Progenitor cell of endocrine pancreas (in vitro differentiated cells): ENCODE measurements around the gene RAG2. TPM values are rescaled to one million over a fixed set of nuclear protein-coding genes. Genes with fewer than 3 reads are reported as not detected.

Experiments used
- DNase-seq: peaks from one replicate; pipeline ENCODE4 v3.0.0; 2021; ENCODE audit warnings: low spot score; ENCODE audit not compliant: unreplicated experiment
- H3K27ac Mint-ChIP-seq: 2 replicates; pipeline ENCODE4 v1.8.0; 2021; ENCODE audit warnings: mild to moderate bottlenecking, moderate library complexity, mixed read lengths
- H3K27me3 Mint-ChIP-seq: 2 replicates; pipeline ENCODE4 v1.8.0; 2021; ENCODE audit warnings: mixed read lengths
- H3K36me3 Mint-ChIP-seq: 2 replicates; pipeline ENCODE4 v1.8.0; 2022; ENCODE audit warnings: mixed read lengths; ENCODE audit not compliant: insufficient read depth
- H3K4me1 Mint-ChIP-seq: 2 replicates; pipeline ENCODE4 v1.8.0; 2021; ENCODE audit warnings: low read depth, mixed read lengths
- H3K4me3 Mint-ChIP-seq: 2 replicates; pipeline ENCODE4 v1.8.0; 2021; ENCODE audit warnings: low read depth, mild to moderate bottlenecking, moderate library complexity, mixed read lengths
- H3K9me3 Mint-ChIP-seq: 2 replicates; pipeline ENCODE4 v1.8.0; 2021; ENCODE audit warnings: low read depth, mixed read lengths
- total RNA-seq: library from RNA; stranded (reverse); gene quantifications from 2 replicates; pipeline ENCODE4 v1.2.1, GENCODE V29; 2021
- TF ChIP-seq, protein P1 (sequence below): fragments of 200-600 bp; sonication (generic); IDR thresholded peaks from one replicate; pipeline ENCODE4 v1.5.0; 2021; ENCODE audit warnings: antibody characterized with exemption, mild to moderate bottlenecking; ENCODE audit not compliant: unreplicated experiment

RAG2 gene
- total RNA-seq, 1 donor from 2014 or later: not detected

DNA sequence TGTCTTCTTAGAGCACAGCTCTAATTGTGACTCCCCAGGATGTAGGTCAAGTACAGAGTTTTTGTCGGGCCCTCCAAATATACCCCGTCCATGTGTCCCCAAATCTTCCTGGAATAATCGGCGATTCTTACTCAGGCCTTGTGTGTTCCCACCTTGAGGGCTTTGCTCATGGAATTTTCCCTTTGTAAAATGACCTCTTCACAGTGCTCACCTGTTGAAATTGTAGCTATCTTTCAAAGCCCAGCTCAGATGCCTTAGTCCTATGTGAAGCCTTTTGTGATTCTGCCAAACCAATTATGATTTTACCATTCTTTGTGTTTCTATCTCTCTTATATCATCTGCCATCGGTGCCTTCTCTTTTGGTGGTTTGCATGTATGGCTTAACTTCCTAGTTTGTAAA is 30.1 kb upstream of the RAG2 start:
- H3K4me1 Mint-ChIP-seq: peaks cover 7% of the 10 kb centered on the region
- TF ChIP-seq, protein P1, sequence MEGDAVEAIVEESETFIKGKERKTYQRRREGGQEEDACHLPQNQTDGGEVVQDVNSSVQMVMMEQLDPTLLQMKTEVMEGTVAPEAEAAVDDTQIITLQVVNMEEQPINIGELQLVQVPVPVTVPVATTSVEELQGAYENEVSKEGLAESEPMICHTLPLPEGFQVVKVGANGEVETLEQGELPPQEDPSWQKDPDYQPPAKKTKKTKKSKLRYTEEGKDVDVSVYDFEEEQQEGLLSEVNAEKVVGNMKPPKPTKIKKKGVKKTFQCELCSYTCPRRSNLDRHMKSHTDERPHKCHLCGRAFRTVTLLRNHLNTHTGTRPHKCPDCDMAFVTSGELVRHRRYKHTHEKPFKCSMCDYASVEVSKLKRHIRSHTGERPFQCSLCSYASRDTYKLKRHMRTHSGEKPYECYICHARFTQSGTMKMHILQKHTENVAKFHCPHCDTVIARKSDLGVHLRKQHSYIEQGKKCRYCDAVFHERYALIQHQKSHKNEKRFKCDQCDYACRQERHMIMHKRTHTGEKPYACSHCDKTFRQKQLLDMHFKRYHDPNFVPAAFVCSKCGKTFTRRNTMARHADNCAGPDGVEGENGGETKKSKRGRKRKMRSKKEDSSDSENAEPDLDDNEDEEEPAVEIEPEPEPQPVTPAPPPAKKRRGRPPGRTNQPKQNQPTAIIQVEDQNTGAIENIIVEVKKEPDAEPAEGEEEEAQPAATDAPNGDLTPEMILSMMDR: no peak
- no peaks in the 10 kb centered on the region for H3K36me3 Mint-ChIP-seq
- no peak for DNase-seq
- H3K27ac Mint-ChIP-seq: no peak overlapping the region
- no peak overlapping the region for H3K4me3 Mint-ChIP-seq
- H3K27me3 Mint-ChIP-seq: no peaks in the 10 kb centered on the region
- no peaks in the 10 kb centered on the region for H3K9me3 Mint-ChIP-seq

DNA sequence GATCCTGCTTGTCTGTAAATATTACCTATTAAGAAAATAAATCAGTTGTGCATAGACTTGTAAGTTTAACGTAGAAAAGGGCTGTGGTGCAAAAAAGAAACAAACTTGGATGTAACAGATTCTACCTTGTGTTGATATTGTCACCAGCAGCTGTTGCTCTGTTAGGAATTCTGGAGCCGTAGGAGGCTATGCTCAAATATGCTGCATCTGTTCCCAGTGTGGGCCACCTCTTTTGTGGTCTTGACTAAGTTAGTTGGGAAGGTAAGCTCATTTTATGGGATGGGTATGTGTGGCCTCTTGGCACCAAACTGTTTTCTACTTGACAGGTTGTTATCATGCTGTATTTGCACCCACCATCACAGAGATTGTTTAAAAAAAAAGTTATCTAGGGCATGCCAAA is 29.4 kb upstream of the RAG2 start:
- DNase-seq: no peak
- H3K9me3 Mint-ChIP-seq: no peaks in the 10 kb centered on the region
- H3K4me3 Mint-ChIP-seq: no peak overlapping the region
- H3K36me3 Mint-ChIP-seq: no peaks in the 10 kb centered on the region
- TF ChIP-seq, protein P1: no peak
- no peak overlapping the region for H3K27ac Mint-ChIP-seq
- no peaks in the 10 kb centered on the region for H3K27me3 Mint-ChIP-seq
- H3K4me1 Mint-ChIP-seq: peaks cover 7% of the 10 kb centered on the region

DNA sequence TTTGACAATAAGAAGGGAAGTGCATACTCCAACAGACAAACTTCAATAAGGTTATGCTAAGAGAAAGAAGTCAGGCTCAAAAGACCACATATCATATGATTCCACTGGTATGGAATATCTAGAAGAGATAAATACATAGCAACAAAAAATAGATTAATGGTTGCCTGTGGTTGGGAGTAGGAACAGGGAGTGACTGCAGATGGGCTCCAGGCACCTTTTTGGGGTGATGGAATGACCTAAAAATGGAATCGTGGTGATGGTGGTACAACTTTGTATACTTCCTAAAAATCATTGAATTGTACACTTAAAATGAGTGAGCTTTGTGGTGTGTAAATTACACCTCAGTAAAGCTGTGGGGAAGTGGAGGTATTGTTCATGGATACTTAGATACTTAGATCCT is 29.0 kb upstream of the RAG2 start:
- TF ChIP-seq, protein P1: no peak
- H3K36me3 Mint-ChIP-seq: no peaks in the 10 kb centered on the region
- H3K4me1 Mint-ChIP-seq: peaks cover 7% of the 10 kb centered on the region
- DNase-seq: no peak
- no peaks in the 10 kb centered on the region for H3K9me3 Mint-ChIP-seq
- no peak overlapping the region for H3K4me3 Mint-ChIP-seq
- H3K27me3 Mint-ChIP-seq: no peaks in the 10 kb centered on the region
- no peak overlapping the region for H3K27ac Mint-ChIP-seq

DNA sequence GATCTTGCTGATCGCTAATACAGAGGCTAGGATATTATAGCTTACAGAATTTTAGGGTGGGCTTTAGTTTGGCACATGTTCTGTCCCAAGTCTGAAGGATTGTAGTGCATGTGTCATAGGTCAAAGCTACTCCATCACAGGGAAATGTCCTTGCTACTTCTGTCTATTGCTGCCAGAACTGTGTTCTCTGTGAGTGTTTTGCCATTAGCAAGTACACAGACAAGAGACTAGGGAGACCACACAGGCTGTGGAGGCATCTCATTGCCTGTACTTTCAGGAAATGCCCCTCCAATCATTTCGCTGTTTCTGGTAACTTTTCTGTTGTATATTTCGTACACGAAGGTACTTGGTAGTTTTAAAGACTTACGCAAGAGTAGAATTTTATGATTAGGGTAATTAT is 25.5 kb upstream of the RAG2 start:
- H3K27me3 Mint-ChIP-seq: no peaks in the 10 kb centered on the region
- DNase-seq: no peak
- no peak overlapping the region for H3K27ac Mint-ChIP-seq
- TF ChIP-seq, protein P1: no peak
- H3K9me3 Mint-ChIP-seq: no peaks in the 10 kb centered on the region
- H3K36me3 Mint-ChIP-seq: no peaks in the 10 kb centered on the region
- H3K4me1 Mint-ChIP-seq: no peaks in the 10 kb centered on the region
- H3K4me3 Mint-ChIP-seq: no peak overlapping the region

DNA sequence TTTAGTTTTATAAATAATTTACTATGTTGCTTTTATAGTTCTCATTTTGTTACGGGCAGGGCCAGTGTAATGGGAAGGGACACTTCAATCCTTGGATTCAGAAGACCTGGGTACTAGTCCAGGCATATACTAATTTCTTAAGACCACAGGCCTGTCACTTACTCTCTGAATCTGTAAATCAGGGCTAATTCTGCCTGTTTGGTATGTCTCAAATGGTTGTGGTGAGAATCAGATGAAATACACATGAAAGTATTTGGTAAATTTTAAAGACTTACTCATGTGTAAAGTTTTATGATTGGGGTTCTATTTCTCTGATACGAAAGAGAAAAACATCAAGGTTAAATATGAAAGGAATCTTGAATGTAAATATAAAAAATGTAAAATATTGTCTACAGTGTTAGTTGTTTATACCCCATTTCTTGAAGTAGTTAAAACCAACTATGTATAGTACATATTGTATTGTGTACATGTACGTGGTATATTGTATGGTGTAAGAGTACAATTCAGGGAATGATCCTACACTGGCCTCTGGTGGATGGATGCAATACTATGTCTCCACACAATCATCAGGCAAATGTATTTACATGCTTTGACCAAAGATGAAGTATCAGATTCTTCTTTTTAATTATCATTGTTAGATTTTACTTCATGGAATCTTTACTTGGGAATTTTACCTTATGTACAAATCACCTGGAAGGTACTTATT is 24.5 kb upstream of the RAG2 start:
- H3K4me3 Mint-ChIP-seq: no peak overlapping the region
- H3K27ac Mint-ChIP-seq: no peak overlapping the region
- no peak for DNase-seq
- H3K36me3 Mint-ChIP-seq: no peaks in the 10 kb centered on the region
- H3K4me1 Mint-ChIP-seq: no peaks in the 10 kb centered on the region
- no peaks in the 10 kb centered on the region for H3K9me3 Mint-ChIP-seq
- no peaks in the 10 kb centered on the region for H3K27me3 Mint-ChIP-seq
- TF ChIP-seq, protein P1: peak; percentile 47
